HK-2 (cell line): ENCODE data around the gene KRTAP3-2.

Experiments used
- DNase-seq: peaks from one replicate; pipeline ENCODE4 v3.0.0-alpha.2; 2018; ENCODE audit not compliant: unreplicated experiment

Gene KRTAP3-2

DNA sequence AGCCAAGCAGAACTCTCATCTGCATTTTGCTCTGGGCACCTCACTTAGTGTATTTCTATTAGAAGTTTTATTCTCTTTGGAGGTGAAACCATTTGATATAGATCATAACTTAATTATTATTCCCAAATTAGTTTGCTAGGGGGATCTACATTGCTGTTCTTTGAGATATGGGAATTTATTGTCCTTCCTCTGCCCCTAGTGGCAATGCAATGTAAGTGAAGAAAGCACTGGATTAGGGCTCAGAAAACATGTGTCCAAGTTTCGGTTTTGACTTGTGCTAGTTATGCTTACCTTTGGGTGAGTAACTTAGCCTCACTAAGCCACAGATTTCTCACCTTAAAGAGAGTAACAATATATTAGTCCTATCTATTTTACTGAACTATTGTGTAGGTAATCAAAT lies 35.9 kb downstream of the KRTAP3-2 start:
- no peak for DNase-seq

DNA sequence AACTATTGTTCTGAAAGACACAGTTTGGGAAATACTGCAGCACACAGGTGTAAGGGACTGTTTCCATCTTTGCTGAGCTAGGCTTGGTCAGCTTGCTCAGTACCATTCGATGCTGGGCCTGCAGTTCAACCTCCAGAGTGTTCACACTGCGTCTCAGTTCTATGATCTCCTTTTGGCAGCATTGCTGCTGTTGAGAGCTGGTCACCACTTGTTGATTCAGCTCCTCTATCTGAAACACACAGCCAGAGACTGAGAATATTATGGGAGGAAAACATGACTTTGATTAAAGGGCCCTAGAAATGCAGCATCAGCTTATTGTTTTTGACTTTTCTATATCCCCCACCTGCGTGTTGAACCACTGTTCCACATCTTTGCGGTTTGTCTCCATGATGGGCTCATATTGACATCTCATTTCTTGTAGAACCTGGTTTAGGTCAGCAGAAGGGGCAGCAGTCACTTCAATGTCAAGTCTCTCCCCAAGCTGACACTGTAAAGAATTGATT lies 37.6 kb downstream of the KRTAP3-2 start:
- no peak for DNase-seq

DNA sequence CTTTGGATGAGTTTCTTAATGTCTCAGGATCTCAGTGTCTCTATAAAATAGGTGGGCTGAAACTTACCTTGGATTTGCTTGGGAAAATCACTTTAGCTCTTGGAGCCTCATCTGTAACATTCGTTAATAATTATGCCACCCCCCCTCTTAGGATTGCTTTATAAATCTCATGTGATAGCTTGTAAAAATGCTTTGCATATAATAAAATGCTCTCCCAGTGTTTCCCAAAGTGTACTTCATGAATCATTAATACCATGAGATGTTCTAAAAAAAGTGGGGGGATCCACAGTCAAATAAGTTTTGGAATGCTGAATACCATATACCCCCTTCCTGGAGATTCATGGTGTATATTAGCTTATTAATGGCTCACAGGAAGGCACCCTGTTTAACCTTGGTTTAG lies 38.1 kb downstream of the KRTAP3-2 start:
- no peak for DNase-seq

DNA sequence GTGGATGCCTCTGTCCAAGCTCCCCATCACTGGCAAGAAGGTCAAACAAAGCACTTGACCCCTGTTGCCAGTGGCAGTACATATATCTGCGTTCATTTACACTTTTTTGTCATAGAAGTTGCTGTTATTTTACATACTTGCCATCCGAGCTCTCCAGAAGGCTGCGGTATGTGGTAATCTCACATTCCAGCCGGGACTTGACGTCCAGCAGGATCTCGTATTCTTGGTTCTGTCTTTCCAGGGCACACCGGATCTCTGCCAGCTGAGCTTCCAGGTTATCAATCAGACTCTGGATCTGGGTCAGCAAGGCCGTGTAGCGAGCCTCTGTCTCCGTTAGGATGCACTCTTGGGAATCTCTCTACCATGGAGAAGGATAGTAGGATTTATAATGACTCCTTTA lies 39.6 kb downstream of the KRTAP3-2 start:
- DNase-seq, result no peak

DNA sequence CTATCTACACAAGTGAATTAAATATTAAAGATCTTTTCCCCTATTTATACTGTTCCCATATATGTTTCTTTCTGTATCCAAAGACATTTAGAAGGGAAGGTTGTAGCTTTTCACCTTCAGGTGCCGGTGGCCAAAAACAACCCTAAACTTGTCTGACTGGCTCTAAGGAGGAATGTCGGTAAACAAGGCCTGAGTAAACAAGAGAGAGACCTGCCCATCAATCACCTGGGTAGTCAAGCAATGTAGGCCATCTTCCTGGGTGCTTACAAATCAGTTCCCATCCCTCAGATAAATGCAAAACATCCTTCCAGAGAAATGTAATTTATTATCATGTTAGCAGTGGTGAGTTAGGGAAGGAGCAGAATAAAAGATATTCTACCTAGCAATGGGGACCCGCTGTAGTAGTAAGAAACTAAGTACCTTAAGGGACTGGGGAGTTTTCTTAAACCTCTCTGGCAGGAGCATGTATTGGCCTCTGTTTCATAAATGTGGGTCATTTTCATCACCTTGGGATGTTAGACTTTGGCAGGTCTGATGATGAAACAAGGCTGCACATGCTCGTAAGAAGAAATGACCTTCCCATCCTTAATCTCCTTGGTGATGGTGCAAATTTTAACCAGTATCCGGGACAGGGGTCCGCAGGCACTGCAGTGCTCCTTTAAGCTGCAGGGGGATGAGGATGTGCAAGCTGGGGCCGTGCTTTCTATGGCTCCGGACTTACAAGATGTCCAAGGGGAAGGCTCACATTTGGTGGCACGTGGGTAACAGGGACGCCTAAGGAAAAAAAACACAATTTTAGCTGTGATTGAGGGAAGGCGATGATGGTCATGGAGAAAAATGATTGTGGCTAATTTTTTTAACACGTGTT lies 41.4 kb downstream of the KRTAP3-2 start:
- DNase-seq, result no peak

DNA sequence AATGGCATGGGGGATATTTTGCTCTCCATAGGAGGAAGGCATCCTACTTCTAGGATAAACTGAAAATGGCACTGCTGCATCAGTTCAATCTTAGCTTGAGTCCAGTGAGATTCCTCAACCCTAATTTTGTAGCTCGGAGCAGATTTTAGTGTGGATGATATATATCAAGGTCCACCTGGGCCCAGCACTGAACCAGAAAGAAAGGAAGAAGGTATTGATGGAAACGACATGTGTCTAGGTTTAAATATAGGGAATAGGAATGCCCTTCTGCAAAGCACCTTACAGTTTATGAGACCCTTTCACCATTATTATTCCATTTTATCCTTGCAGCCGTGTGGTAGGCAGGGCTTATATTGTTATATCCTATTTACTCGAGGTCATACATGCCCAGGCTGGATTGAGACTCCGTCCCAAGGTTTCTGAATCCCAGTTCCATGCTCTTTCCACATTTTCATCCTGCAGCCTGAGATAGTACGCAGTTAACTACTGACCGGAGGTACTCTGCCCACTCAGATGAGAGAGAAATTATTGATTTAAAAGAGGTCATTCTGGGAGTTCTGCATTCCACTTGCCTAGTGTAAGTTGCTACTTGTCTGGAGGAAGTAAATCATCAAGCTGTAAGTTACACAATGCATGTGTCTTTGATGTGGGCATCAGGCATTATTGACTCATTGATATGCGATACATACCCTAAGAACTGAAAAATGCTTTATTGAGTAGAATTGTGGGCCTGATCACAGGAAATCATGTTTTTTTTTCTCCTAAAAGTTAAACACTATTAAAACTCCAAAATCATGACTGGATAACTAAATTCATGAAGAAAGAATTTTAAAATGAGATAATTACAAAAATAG lies 43.1 kb downstream of the KRTAP3-2 start:
- DNase-seq, result peak; percentile 21

DNA sequence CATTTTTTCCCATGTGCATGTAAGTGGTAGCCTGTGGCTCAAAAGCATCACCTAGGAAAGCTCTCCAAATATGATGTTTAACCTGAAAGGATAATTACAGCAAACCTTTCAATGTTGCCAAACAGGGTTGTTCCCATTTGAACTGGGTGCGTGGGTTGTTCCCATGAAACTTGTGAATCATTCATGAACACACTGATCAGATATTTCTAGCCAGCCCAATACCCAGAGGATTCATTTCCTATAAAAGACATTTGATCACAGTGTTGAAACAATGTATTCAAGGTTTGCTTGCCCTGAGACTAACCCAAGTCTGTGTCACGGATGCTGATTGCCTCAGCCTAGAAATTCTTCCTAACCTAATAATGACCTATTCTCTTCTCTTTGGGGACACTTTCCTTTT lies 45.8 kb downstream of the KRTAP3-2 start:
- DNase-seq, result no peak

DNA sequence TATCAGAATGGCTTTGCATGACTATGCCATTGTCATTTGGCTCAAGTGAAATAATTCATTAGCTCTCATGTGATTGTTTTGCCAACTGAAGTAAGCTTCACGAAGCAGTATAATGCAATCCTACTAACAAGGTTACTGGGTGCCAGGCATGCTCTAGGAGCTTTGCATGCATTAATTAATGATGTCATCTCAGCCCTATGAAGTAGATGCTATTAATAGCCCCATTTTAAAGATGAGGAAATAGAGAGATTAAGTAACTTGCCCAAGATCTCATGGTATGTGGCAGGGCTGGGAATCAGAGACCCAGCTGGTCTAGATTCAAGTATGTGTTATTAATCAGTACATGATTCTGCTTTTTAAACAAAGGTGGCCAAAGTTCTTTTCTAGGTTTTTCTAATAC lies 47.0 kb downstream of the KRTAP3-2 start:
- no peak for DNase-seq

DNA sequence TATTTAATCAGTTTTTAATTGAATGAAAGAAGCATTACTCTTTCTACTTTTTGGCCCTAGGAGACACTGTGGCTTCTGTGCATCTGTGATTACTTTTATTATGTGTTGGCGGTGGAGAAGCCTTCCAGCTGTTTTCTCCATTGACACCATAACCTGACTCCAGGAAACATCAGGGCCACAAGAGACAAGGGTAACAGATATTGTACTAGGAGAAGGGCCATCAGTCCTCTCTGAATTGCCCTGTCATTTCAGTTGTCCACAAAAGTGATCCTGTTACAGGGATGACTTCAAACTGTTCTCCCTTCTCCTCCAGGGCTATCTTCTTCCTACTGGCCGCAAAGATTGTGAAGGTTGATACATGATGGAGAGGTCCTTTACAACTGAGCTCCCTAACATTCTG lies 47.6 kb downstream of the KRTAP3-2 start:
- DNase-seq, result no peak

DNA sequence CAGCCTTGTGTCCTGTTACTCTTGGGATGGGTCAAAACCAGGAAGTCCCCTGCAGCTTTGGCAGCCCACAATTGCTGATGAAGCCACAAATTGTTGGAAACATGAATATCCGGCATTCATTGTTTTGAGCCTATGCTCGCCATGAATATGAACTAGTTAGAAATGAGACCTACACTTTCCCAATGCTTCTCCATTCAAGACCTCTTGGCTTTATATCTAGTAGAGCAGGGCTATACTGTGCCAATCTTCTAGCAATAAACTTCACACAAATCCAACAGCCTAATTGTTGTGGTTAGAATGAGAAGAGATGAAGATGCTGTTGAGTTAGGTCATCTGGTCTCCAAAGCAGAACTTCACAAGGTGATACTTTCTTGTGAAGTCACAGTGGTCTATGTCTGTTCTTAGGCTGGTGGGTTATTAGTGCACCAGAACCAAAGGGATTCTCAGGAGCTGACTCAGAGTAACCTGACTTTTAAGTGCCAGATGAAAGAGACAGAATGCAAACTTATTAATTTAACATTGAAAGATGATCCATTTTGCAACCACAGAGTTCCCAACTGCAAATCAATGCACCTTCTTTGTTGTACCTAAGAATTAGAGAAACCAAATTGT lies 48.6 kb downstream of the KRTAP3-2 start:
- no peak for DNase-seq

DNA sequence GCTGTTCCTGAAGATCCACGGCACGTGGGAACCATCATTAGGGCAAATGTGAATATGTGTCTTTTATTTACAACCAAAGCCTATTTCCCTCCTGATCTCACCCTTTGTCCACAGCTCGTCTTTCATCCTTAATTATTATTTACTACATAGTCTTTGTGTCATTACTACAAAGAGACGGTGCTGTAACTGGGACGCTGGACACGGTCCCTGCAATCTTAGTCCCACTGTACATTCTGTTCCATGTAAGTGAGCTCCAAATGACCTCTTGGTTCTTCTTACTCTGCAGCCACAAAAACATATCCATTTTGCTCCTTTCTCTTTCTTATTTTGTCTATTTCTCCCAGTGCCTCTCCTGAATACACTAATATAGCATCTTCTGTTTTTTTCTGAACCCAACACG lies 49.5 kb downstream of the KRTAP3-2 start:
- DNase-seq, result no peak

DNA sequence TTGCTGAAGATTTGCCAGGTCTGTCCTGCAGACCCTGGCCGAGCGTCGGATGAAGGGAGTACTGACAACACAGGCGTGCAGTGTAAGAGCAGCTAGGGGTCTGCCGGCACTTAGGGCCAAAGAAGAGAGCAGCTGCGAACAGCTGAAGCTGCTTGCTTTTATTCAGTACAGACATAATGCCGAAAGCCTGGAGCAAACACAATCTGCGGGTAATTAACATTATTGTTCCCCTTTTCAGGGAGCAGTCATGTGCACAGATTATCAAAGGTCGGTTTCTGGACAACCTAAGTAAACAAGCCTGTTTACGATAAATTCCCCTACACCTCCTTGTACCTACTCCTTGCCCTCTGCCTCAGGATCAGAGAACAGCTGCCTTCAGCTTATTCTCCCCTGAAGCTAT lies 50.3 kb downstream of the KRTAP3-2 start:
- no peak for DNase-seq
